ENCODE results near the gene TMEM179. TPM values are rescaled to one million over a fixed set of nuclear protein-coding genes. Genes with fewer than 3 reads are reported as not detected.

Gene TMEM179
- total RNA-seq, 1 experiment from 2014 or later = 11.4 TPM

GRCh38 chr14:104541905-104542465, 62.6 kb downstream of the TMEM179 start:
- no peak overlapping the region for H2BK20ac ChIP-seq (ENCODE audit: low read depth, low read length, poor library complexity, severe bottlenecking)
- no peak overlapping the region for H3K14ac ChIP-seq (ENCODE audit: insufficient read depth, low read length)
- H4K20me1 ChIP-seq (ENCODE audit: control insufficient read depth, insufficient read depth, insufficient read length) = no peaks in the 10 kb centered on the region
- Mint-ChIP-seq H3K27ac (no peak overlapping the region), H3K36me3 (ENCODE audit: insufficient read depth in 1 of 3, low read depth in 3 of 3) (no peaks in the 10 kb centered on the region), H3K27me3 (ENCODE audit: low read depth) (peaks cover 16% of the 10 kb centered on the region), H3K4me3 (no peak overlapping the region), H3K9me3 (no peaks in the 10 kb centered on the region), H3K4me1 (peaks cover 11 to 14% of the 10 kb centered on the region in 2 experiments)
- H4K91ac ChIP-seq (ENCODE audit: insufficient read length, low read depth, low read length) = no peak overlapping the region
- H3K27ac ChIP-seq (ENCODE audit: insufficient read length, low read depth, low read length) = no peak overlapping the region
- H4K8ac ChIP-seq (replicated peaks; ENCODE audit: insufficient read length, low read depth, low read length) = no peak overlapping the region
- H3K18ac ChIP-seq (ENCODE audit: insufficient read length, low read depth, low read length) = no peak overlapping the region
- H2BK12ac ChIP-seq (ENCODE audit: insufficient read length, low read depth, low read length) = no peak overlapping the region
- no peak overlapping the region for H3T11ph ChIP-seq (ENCODE audit: low read length)
- no peak overlapping the region for H4K5ac ChIP-seq (ENCODE audit: insufficient read length, low read depth, low read length)
- no peak overlapping the region for H2AFZ ChIP-seq (ENCODE audit: low read length)
- DNase-seq = no peak
- no peak for TF ChIP-seq CTCF (conservative IDR thresholded peaks at IDR 0.05)
- H2BK5ac ChIP-seq (ENCODE audit: insufficient read length, low read length) = no peak overlapping the region
- no peaks in the 10 kb centered on the region for H3K9me3 ChIP-seq (ENCODE audit: control insufficient read depth, low read depth, low read length)
- no peak overlapping the region for H3K4ac ChIP-seq (ENCODE audit: low read depth, low read length)
- no peak overlapping the region for H2BK120ac ChIP-seq (ENCODE audit: low read depth, low read length, poor library complexity, severe bottlenecking)
- no peak overlapping the region for H2AK5ac ChIP-seq (ENCODE audit: insufficient read length, low read length)
- no CpG with 5 or more reads among the region's 11 CpGs for WGBS (ENCODE audit: extremely low coverage, insufficient read length, low lambda C conversion rate)
- H3K56ac ChIP-seq (ENCODE audit: insufficient read length, low read depth, low read length) = no peak overlapping the region
- H3K4me2 ChIP-seq (ENCODE audit: insufficient read depth, insufficient read length, low read length) = no peak overlapping the region
- no peaks in the 10 kb centered on the region for H3K79me1 ChIP-seq (ENCODE audit: insufficient read depth, low read depth, low read length, poor library complexity, severe bottlenecking)
- no peak overlapping the region for H3K23ac ChIP-seq (ENCODE audit: insufficient read length, low read depth, low read length)
- no peaks in the 10 kb centered on the region for H3K4me1 ChIP-seq (ENCODE audit: insufficient read depth, low read length)
- no peak overlapping the region for H3K9ac ChIP-seq (ENCODE audit: extremely low read depth, insufficient read length, low read length)
- no peak overlapping the region for H2BK15ac ChIP-seq (ENCODE audit: low read depth, low read length)
- H3K79me2 ChIP-seq (ENCODE audit: insufficient read depth, low read length) = no peaks in the 10 kb centered on the region
- no peaks in the 10 kb centered on the region for H3K27me3 ChIP-seq (ENCODE audit: insufficient read depth, low read length)
- H3K23me2 ChIP-seq (ENCODE audit: insufficient read length, low read depth, low read length, poor library complexity, severe bottlenecking) = no peaks in the 10 kb centered on the region

Other genes with a start within 250 kb of the TMEM179 start
- gene C14orf180, start 25.0 kb downstream of the TMEM179 start, total RNA-seq (2021) = not detected in 2 replicates
- 58.3 and 59.1 TPM in 2 replicates for gene INF2, start 84.8 kb upstream of the TMEM179 start, total RNA-seq (2021)
- 7.8 and 8.5 TPM in 2 replicates for gene ADSS1, start 119.5 kb upstream of the TMEM179 start, total RNA-seq (2021)
- 125 and 128 TPM in 2 replicates for gene SIVA1, start 148.4 kb upstream of the TMEM179 start, total RNA-seq (2021)
- 95.1 and 101 TPM in 2 replicates for gene AKT1, start 191.0 kb upstream of the TMEM179 start, total RNA-seq (2021)
- 5.9 and 6.1 TPM in 2 replicates for gene ZBTB42, start 196.3 kb upstream of the TMEM179 start, total RNA-seq (2021)

Data from H9 (cell line).